ENCODE data around the gene TEX2.

- TF ChIP-seq EZH2 (IDR thresholded peaks at IDR 0.05; ENCODE audit: borderline replicate concordance) (no peak), CTCF (IDR thresholded peaks at IDR 0.05; ENCODE audit: poor library complexity) (no peak), EZH2phosphoT487 (IDR thresholded peaks at IDR 0.05; ENCODE audit: low read depth, severe bottlenecking, unreplicated experiment) (no peak)
These were observed 80.6 kb downstream of the TEX2 start for GRCh38 chr17:64182325-64183012.
